HUDEP-2 (cell line): ENCODE measurements around the gene TMEM255A.

Experiments used
- DNase-seq, 76 experiments: peaks; one replicate each; lab custom pipeline; 2025; ENCODE audit not compliant: unreplicated experiment in 76 of 76; lab: John Stamatoyannopoulos, UW

Gene TMEM255A

GRCh38 chrX:120213438-120214265 lies 97.6 kb downstream of the TMEM255A start:
- peak in 41 of 76 experiments; percentile 0 to 47 (median 7) for DNase-seq
